Measurements from ENCODE around the gene THRB. TPM values are rescaled to one million over a fixed set of nuclear protein-coding genes. Genes with fewer than 3 reads are reported as not detected.

THRB gene
- total and polyA plus RNA-seq, 9 of the 15 experiments (the other 6 are each of a cell fraction or from before 2014, with no cell fraction given): 1.7 to 14.9 (median 6.9) TPM

GRCh38 chr3:24303057-24303754, 191.4 kb downstream of the THRB start (continued):
- TF ChIP-seq, protein P1, sequence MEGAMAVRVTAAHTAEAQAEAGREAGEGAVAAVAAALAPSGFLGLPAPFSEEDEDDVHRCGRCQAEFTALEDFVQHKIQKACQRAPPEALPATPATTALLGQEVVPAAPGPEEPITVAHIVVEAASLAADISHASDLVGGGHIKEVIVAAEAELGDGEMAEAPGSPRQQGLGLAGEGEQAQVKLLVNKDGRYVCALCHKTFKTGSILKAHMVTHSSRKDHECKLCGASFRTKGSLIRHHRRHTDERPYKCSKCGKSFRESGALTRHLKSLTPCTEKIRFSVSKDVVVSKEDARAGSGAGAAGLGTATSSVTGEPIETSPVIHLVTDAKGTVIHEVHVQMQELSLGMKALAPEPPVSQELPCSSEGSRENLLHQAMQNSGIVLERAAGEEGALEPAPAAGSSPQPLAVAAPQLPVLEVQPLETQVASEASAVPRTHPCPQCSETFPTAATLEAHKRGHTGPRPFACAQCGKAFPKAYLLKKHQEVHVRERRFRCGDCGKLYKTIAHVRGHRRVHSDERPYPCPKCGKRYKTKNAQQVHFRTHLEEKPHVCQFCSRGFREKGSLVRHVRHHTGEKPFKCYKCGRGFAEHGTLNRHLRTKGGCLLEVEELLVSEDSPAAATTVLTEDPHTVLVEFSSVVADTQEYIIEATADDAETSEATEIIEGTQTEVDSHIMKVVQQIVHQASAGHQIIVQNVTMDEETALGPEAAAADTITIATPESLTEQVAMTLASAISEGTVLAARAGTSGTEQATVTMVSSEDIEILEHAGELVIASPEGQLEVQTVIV (CRISPR knock-in tag; IDR thresholded peaks at IDR 0.05; ENCODE audit: borderline replicate concordance): no peak
- TF ChIP-seq MAFK (IDR thresholded peaks at IDR 0.05; ENCODE audit: low read length) (no peak), ZNF778 (CRISPR knock-in tag; IDR thresholded peaks at IDR 0.05) (no peak), SAP30 (IDR thresholded peaks at IDR 0.05; ENCODE audit: borderline replicate concordance, insufficient read depth, low read depth, low read length, poor library complexity, severe bottlenecking) (no peak), SMAD1 (IDR thresholded peaks at IDR 0.05; ENCODE audit: low read depth, low read length, partially characterized antibody) (no peak), ZNF134 (CRISPR knock-in tag; conservative IDR thresholded peaks at IDR 0.05) (no peak), HDAC2 (IDR thresholded peaks at IDR 0.05) (no peak), KAT2B (IDR thresholded peaks at IDR 0.05; ENCODE audit: low read depth, low read length) (no peak), NBN (IDR thresholded peaks at IDR 0.05; ENCODE audit: low read depth) (peak; percentile 56; the same call in 1 of the 2 replicates), POLR2A (conservative IDR thresholded peaks at IDR 0.05) (no peak), STAG1 (CRISPR knock-in tag; IDR thresholded peaks at IDR 0.05; ENCODE audit: borderline replicate concordance) (no peak), ZBTB2 (IDR thresholded peaks at IDR 0.05) (no peak), ZBTB43 (CRISPR knock-in tag; IDR thresholded peaks at IDR 0.05) (no peak), TRIM24 (IDR thresholded peaks at IDR 0.05) (peak; percentile 41 to 72), SAFB2 (IDR thresholded peaks at IDR 0.05; ENCODE audit: borderline replicate concordance, low read depth, low read length, severe bottlenecking) (no peak), DNMT1 (IDR thresholded peaks at IDR 0.05) (no peak), HDGF (IDR thresholded peaks at IDR 0.05) (no peak)
- TF ChIP-seq, protein P2, sequence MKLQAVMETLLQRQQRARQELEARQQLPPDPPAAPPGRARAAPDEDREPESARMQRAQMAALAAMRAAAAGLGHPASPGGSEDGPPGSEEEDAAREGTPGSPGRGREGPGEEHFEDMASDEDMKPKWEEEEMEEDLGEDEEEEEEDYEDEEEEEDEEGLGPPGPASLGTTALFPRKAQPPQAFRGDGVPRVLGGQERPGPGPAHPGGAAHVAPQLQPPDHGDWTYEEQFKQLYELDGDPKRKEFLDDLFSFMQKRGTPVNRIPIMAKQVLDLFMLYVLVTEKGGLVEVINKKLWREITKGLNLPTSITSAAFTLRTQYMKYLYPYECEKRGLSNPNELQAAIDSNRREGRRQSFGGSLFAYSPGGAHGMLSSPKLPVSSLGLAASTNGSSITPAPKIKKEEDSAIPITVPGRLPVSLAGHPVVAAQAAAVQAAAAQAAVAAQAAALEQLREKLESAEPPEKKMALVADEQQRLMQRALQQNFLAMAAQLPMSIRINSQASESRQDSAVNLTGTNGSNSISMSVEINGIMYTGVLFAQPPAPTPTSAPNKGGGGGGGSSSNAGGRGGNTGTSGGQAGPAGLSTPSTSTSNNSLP (IDR thresholded peaks at IDR 0.05; ENCODE audit: borderline replicate concordance, low read depth, low read length): 0 out of 2 replicates have a peak, but pooled peaks have one; percentile 18
- TF ChIP-seq, protein P3, sequence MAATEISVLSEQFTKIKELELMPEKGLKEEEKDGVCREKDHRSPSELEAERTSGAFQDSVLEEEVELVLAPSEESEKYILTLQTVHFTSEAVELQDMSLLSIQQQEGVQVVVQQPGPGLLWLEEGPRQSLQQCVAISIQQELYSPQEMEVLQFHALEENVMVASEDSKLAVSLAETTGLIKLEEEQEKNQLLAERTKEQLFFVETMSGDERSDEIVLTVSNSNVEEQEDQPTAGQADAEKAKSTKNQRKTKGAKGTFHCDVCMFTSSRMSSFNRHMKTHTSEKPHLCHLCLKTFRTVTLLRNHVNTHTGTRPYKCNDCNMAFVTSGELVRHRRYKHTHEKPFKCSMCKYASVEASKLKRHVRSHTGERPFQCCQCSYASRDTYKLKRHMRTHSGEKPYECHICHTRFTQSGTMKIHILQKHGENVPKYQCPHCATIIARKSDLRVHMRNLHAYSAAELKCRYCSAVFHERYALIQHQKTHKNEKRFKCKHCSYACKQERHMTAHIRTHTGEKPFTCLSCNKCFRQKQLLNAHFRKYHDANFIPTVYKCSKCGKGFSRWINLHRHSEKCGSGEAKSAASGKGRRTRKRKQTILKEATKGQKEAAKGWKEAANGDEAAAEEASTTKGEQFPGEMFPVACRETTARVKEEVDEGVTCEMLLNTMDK (IDR thresholded peaks at IDR 0.05; ENCODE audit: borderline replicate concordance, insufficient read depth, low read depth, low read length, poor library complexity, severe bottlenecking): no peak

Measured in K562 (cell line).